Fibroblast of pulmonary artery (primary cell): ENCODE measurements around the gene TCF7L2.

ENCODE experiments used
- DNase-seq: peaks from one replicate; pipeline ENCODE4 v3.0.0-alpha.2; 2010; ENCODE audit warnings: low read depth
- H3K4me3 ChIP-seq: replicated peaks from 2 replicates; pipeline ENCODE4 v1.5.1; 2011; ENCODE audit warnings: low read depth, mild to moderate bottlenecking, control low read depth, low read length, moderate library complexity
- TF ChIP-seq, protein P1 (sequence below): IDR thresholded peaks from 2 replicates; pipeline ENCODE4 v1.5.1; 2011; ENCODE audit warnings: mild to moderate bottlenecking, control low read depth, low read length, inconsistent platforms; ENCODE audit errors: missing control alignments

The TCF7L2 gene

DNA sequence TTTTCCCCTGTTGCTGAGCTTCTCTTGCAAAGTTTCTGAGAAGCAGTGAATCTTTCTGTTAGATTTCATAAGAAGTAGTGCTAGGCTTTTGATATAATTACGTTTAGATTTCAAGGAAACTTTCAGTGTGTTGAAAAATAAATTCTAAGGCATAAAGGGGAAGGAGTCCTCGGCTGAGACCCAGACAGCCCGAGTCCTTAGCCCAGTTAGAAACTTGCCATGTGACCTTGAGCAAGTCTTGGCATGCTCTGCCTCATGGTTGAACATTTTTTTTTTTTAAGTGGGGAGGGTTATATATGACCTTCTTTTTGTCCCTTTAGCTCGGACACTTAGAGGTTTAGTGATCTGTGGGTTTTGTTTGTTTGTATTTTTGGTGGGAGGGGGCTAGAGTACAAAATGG, 117.5 kb downstream of the TCF7L2 start:
- H3K4me3 ChIP-seq = no peak overlapping the region
- TF ChIP-seq, protein P1, sequence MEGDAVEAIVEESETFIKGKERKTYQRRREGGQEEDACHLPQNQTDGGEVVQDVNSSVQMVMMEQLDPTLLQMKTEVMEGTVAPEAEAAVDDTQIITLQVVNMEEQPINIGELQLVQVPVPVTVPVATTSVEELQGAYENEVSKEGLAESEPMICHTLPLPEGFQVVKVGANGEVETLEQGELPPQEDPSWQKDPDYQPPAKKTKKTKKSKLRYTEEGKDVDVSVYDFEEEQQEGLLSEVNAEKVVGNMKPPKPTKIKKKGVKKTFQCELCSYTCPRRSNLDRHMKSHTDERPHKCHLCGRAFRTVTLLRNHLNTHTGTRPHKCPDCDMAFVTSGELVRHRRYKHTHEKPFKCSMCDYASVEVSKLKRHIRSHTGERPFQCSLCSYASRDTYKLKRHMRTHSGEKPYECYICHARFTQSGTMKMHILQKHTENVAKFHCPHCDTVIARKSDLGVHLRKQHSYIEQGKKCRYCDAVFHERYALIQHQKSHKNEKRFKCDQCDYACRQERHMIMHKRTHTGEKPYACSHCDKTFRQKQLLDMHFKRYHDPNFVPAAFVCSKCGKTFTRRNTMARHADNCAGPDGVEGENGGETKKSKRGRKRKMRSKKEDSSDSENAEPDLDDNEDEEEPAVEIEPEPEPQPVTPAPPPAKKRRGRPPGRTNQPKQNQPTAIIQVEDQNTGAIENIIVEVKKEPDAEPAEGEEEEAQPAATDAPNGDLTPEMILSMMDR = no peak
- DNase-seq = no peak

DNA sequence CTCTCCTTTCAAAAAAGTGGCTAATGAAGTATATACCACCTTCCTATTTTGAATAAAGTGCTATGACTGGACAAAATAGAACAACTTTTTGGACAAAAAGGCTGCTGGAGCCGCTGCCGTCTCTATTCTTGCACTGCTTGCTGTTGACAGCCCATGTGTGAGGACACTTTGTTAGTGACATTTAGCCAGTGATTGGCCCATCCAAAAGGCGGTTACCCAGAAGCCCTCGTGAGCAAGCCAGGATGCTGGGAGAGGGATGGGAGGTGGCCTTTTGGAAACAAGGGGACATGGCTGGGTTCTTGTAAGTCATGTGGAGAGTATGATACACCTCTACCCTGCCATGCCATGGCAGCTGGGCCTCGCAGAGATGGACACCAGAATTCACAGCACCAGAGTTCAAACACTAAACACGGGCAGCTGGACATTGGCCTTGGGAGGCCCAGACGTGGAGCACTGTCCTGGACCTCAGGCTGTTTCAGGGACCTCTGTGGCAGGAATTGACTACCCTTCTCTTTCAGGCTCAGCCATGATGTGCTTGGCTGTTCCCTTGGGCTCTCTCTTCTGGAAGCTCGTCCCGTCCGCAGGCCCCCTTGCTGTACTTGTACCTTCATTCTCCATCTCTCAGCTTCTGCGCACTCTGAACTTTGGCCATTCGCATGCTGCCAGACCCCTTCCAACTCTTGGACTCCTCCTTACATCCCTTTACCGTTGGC, 118.3 kb downstream of the TCF7L2 start:
- H3K4me3 ChIP-seq = no peak overlapping the region

DNA sequence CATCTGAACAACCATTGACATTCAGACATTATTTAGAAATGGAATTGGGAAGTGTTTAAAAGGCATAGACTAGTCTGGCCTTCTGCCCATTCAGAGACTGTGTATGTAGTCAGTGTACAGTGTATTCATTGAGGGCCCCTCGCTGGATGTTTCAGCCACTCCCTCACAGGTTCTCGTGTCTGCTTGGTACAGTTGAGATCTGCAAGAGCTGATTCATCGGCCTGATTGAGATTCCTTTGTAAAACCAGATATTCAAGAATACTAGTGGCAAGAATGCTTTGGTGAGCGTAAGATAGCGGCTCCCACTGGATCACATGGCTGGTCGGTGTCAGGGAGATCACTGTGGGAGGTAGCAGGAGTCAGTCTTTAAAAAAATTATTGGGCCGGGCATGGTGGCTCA, 119.5 kb downstream of the TCF7L2 start:
- H3K4me3 ChIP-seq = no peak overlapping the region
- peak; percentile 53 for DNase-seq
- TF ChIP-seq, protein P1 = no peak

More for the DNA sequence above, 118.3 kb downstream of the TCF7L2 start:
- no peak for DNase-seq
- TF ChIP-seq, protein P1 = no peak

DNA sequence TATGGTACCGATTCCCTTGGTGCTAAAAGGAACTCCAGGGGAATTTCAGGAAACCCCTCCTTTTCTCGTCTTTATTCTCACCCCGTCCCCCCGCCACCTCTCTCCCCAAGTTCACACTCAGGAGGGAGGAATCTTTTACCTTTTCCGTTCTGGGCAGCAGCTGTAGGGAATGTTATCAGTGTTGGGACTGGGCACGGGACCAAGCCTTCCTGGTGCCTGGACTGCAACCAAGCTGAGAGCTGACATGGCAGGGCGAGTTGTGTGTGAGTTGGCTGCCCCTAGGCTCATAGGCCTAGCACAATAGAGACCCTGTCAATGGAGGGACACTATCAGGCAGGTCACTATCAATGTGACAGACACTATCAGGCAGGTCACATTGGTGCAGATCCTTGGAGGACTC, 121.4 kb downstream of the TCF7L2 start:
- no peak overlapping the region for H3K4me3 ChIP-seq
- TF ChIP-seq, protein P1 = no peak
- peak; percentile 64 for DNase-seq

DNA sequence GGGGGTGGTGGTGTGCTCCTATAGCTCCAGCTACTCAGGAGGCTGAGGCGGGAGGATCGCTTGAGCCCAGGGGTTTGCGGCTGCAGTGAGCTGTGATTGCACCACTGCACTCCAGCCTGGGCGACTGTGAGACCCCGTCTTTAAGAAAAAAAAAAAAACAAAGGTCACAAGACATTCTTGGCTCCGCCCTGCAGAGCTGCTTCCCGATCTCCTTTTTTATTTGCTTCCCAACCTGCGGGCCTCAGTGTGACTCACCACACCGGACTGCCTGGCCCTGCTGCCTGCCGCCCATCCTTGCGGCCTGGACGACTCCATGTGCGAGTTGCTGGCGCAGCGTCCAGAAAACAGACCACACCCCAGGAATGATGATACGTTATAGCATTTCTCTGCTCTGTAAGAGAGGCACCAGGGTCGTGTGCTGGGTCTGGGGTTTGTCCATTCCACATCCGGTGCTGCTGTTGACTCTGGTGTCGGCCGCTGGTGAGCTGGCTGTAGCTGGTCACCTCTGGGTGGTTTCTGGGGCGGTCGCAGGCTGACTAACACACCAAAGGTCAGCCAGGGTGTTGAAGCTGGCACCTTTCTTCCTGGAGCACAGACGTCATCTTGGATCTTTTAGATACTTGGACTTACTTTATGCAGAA, 123.6 kb downstream of the TCF7L2 start:
- H3K4me3 ChIP-seq = peak overlapping the region; percentile 21
- DNase-seq = peak; percentile 96
- TF ChIP-seq, protein P1 = no peak

DNA sequence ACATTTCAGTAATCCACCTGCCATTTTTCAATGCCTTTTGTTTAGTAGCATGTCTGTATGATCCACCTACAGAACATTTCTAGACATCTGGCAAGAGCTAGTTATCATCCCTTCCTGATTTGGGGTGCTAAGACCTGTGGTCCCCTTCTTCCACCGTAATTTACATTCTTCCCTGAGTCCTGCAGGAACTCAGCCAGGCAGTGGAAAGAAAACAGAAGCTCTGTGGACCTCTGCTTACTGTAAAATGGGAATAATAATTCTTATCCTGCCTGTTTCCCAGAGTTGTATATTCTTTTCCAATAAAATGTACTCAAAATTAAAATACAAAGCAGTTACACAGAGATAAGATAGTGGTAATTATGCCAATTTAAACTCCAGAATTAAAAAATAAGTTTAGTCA, 126.9 kb downstream of the TCF7L2 start:
- TF ChIP-seq, protein P1 = no peak
- DNase-seq = no peak

DNA sequence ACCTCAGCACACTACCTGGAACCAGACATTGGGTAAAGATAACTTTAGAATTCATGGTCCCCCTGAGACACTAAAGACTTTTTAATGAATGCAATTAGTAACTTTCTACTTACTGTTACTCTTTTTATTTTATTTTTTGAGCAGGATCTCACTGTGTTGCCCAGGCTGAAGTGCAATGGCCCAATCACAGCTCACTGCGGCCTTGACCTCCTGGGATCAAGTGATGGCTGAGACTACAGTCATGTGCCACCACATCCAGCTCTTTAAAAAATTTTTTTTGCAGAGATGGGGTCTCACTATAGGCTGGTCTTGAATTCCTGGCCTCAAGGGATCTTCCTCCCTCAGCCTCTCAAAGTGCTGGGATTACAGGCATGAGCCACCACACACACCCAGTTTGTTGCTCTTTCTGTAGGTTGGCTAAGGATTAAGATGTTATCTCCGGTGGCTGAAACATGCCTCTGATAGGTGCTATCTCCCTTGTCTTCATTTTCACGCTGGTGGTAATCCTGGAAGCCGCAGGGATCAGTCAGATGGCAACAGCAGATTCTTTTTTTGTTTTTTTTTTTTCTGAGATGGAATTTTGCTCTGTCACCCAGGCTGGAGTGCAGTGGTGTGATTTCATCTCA, 128.3 kb downstream of the TCF7L2 start:
- H3K4me3 ChIP-seq = no peak overlapping the region
- DNase-seq = no peak
- TF ChIP-seq, protein P1 = no peak

More for the DNA sequence above, 126.9 kb downstream of the TCF7L2 start:
- H3K4me3 ChIP-seq = no peak overlapping the region
